ENCODE data around the gene RAI14. TPM values are rescaled to one million over a fixed set of nuclear protein-coding genes. Genes with fewer than 3 reads are reported as not detected.

The RAI14 gene
- polyA plus RNA-seq, 3 donors, result 88.2 to 105 (median 97.5) TPM

DNA sequence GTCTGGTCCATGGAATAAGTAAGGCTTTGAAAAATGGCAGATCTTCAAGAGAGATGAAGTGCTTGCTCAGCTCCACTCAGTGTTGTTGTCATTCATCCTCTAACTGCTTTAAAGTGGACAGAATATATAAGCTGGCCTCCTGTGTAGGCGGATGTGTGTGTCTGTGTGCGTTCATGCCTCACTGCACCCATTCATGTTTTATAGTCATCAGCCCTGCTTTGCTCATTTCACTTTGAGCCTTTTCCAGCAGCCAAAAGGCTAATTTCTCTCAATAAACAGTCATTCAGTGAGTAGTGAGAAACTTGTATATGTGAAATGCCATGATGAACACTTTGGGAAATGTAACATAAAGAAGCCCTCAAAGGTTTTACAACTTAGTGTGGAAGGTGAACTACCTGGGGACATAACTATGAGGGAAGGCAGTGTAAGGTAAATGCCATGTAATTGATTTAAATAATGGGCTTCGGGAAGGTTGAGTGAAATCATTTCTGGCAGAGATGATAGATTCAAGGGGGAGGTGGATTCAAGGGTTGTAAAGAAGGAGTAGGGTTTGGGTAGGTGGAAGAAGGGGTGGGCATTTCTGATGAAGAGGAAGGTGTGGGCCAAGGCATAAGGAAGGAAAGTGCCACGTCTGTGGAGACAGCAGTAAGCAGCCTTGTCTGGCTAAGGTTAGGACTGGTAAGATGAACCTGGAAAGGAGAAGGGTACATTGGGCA, 198.5 kb downstream of the RAI14 start:
- DNase-seq (ENCODE audit: extremely low read depth in 1 of 11, low read depth in 9 of 11, low spot score in 4 of 11), result peak in 4 of 11 donors; percentile 15 to 39 (median 28)

DNA sequence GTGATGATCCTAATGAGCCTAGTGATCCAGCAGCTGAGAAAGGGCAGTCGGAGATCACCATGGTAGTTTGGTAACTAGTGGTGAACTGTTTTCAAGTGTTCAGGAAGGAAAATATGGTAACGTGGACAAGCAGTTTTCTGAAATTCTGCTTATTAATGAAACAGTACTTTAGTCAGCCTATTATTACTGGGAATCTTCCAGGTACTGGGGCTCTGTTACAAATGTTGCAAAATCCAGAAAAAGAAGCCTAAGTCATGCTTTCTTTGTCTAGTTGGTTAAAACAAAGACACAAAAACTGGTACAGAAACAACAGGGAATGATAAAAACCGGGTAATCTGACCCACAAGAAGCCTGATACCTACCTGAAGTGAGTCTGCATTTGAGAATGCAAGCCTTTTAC, 201.0 kb downstream of the RAI14 start:
- DNase-seq (ENCODE audit: extremely low read depth in 1 of 11, low read depth in 9 of 11, low spot score in 4 of 11), result no peak

GRCh38 chr5:34857894-34858293, 201.8 kb downstream of the RAI14 start:
- DNase-seq (ENCODE audit: extremely low read depth in 1 of 11, low read depth in 9 of 11, low spot score in 4 of 11), result no peak

- no peak for DNase-seq (ENCODE audit: extremely low read depth in 1 of 11, low read depth in 9 of 11, low spot score in 4 of 11)
These were observed 202.7 kb downstream of the RAI14 start for GRCh38 chr5:34858790-34859189.

DNA sequence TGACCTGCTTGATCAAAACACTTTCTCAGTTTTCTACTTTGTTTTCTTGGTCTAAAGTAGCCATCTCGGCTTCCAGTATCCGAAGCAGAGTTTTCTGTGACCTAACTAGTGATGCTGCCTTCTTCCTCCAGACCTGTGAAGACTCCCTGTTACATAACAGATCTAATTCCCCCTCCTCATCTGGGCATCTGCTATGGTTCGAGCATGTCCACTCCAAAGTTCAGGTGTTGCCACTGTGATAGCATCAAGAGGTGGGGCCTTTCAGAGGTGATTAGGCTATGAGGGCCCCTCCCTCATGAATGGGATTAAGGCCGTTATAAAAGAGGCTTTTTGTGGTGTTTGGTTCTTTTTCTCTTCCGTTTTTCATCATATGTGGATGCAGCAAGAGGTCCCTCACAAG, 203.1 kb downstream of the RAI14 start:
- DNase-seq (ENCODE audit: extremely low read depth in 1 of 11, low read depth in 9 of 11, low spot score in 4 of 11), result no peak

DNA sequence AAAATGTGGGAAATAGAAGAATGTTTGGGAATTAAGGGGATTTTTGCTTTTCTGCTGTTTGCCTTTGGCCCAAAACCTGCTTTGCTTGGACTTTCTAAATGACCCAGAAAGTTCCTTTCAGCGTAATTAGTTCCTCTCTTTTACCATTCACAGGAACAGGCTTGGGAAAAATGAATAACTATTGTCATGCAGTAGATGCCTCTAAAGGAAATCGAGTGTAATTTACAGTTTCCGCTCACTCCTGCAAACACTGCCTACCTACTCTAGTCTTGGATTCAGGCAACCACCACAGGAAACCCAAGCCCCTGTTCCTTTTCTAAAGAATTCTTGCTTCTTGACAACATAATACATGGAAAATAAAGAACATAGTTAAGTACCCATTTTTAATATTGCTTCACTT, 207.8 kb downstream of the RAI14 start:
- no peak for DNase-seq (ENCODE audit: extremely low read depth in 1 of 11, low read depth in 9 of 11, low spot score in 4 of 11)

DNA sequence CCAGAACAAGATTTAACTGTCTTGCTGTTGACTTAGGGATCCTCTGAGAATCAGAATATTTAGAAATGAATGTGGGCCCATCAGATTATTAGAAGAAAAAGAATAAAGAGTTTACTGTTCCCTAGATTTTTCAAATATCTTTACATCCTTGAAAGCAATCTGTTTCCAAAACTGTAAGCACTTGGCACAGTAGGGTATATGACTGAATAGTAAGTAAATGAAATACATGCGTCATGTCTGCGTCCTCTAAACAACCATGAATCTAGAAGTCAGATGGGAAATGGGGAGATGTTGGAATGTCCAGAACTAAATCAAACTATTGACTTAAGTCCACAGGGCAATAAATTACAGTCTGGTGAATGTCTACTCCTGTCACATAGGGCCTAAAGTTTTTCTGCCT, 209.0 kb downstream of the RAI14 start:
- DNase-seq (ENCODE audit: extremely low read depth in 1 of 11, low read depth in 9 of 11, low spot score in 4 of 11), result no peak

DNA sequence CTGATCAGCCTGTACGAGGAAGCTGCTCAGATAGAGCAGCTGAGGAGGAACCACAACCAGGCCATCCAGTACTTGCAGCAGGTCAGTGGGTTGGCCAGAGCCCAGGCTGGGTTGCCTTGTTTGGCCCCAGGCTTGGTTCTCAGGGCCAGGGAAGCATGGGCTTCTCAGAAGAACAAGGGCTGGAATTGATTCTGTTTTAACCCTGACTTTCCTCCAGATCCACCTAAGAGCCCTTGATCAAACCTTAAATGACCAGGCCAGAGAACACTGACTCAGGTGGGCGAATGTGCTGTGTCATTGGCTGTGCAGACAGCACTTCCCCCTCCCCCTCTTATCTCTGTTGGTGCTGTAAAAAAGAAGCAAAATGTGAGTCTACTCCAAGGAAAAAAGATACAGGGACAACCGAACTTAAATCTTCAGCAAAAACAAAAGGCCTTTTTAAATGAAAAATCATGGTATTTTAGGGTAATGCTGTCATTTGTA, 210.9 kb downstream of the RAI14 start:
- no peak for DNase-seq (ENCODE audit: extremely low read depth in 1 of 11, low read depth in 9 of 11, low spot score in 4 of 11)

DNA sequence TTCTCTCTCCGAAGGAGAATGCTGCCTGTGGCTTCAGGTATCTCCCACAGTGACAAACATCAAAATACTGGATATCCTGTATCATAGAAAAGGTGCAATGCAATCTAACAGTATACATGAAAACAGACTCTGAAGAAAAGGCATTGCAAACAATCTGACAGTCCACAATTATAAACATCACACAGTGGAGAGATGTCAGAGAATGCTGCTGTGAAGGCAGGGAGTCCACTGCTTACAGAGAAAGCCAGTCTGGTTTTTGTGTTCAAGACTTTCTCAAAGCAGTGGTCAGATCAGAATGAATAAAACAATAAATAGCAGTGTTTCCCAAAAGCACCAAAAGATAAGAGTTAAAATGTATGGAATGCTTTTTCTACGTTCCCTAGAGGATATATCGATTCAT, 211.5 kb downstream of the RAI14 start:
- no peak for DNase-seq (ENCODE audit: extremely low read depth in 1 of 11, low read depth in 9 of 11, low spot score in 4 of 11)

GRCh38 chr5:34868791-34869190, 212.7 kb downstream of the RAI14 start:
- no peak for DNase-seq (ENCODE audit: extremely low read depth in 1 of 11, low read depth in 9 of 11, low spot score in 4 of 11)

DNA sequence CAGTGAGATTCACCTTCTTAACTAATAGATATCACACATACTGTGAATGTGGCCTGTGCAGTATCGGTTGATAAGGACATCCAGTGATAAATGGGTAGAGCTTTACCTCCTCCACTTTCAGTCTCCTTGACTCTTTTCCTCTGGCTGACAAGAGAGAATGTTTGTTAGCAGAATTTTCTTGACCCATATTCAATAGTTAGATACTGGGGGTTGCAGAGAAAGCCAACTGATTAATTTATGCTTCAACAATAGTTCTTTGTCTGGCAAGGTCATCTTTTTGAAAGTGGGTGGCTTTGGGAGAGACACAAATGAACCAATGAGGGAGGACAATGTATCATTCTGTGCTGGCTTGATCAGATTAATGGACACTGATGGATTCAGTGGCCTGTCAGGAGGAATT, 213.1 kb downstream of the RAI14 start:
- no peak for DNase-seq (ENCODE audit: extremely low read depth in 1 of 11, low read depth in 9 of 11, low spot score in 4 of 11)

- no peak for DNase-seq (ENCODE audit: extremely low read depth in 1 of 11, low read depth in 9 of 11, low spot score in 4 of 11)
These were observed 214.3 kb downstream of the RAI14 start for GRCh38 chr5:34870382-34870781.

- DNase-seq (ENCODE audit: extremely low read depth in 1 of 11, low read depth in 9 of 11, low spot score in 4 of 11), result no peak
These were observed 220.1 kb downstream of the RAI14 start for GRCh38 chr5:34876275-34876674.

- DNase-seq (ENCODE audit: extremely low read depth in 1 of 11, low read depth in 9 of 11, low spot score in 4 of 11), result no peak
These were observed 225.1 kb downstream of the RAI14 start for GRCh38 chr5:34881246-34881645.

Other genes with a start within 250 kb of the RAI14 start
- gene TTC23L, start 182.8 kb downstream of the RAI14 start, polyA plus RNA-seq (ENCODE audit: insufficient read length in 3 of 3), result 1 to 10 TPM; 2.9 to 4.0 (median 4.0) TPM

Data from renal cortex interstitium (tissue), 11 donors.